ENCODE data around the gene TOR3A.

DNA sequence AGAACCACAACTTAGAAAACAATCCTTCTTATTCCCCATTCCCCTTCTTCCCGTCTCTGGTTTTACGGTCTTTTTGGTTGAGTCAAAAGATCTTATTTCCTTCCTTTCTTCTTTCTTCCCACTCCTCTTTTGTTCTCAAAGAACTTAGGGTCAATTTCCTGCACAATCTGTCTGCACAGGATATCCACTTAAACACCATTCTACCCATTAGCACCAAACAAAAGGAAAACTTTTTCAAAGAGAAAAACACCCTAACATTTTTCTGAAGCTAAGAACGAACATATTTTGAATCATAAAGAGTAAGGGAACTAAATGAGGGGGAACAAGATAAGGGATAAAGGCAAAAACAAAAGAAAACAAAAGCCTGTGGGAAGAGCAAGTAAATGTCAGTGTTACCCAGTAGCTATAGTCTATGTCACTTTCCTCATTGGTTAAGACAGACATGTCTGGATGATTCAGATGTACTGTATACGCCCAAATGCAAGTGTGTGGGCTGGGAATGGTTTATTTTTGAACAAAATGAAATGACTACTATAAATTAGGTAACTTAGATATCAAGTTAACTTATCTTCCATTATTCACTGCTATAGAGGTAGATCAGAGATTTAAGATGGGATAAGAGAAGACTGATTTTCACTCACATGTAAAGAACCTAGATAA, 59.9 kb downstream of the TOR3A start:
- no peak for TF ChIP-seq ZNF7 (CRISPR knock-in tag; IDR thresholded peaks at IDR 0.05)
- TF ChIP-seq POLR2AphosphoS2 (IDR thresholded peaks at IDR 0.05; ENCODE audit: low read depth, low read length): no peak
- TF ChIP-seq SUZ12 (IDR thresholded peaks at IDR 0.05; ENCODE audit: low read depth, low read length): no peak

Data from HepG2 (cell line).